Panc1 (cell line): ENCODE measurements around the gene HDDC2. TPM values are rescaled to one million over a fixed set of nuclear protein-coding genes. Genes with fewer than 3 reads are reported as not detected.

ENCODE experiments used
- ATAC-seq: fragments of 200-7000 bp; cut with Tn5 transposase; 2 replicates; pipeline ENCODE4 v1.9.1; 2020; ENCODE audit warnings: mild to moderate bottlenecking, moderate library complexity
- BruUV-seq: library from RNA; stranded (reverse); fragments of 400-500 nt; replicated peaks from 2 replicates; lab custom pipeline; 2021; lab: Mats Ljungman, UMichigan
- CTCF ChIA-PET: fragments of 300-600 bp; sonication (Branson Sonifier 250); formaldehyde crosslinking; loops from one replicate; lab custom pipeline; 2022; ENCODE audit warnings: antibody characterized with exemption; lab: Charles Lee
- POLR2A ChIA-PET: fragments of 300-600 bp; sonication (Branson Sonifier 250); formaldehyde crosslinking; loops from one replicate; lab custom pipeline; 2022; ENCODE audit warnings: antibody characterized with exemption; lab: Charles Lee
- DNase-seq: peaks from one replicate; pipeline ENCODE4 v3.0.0-alpha.2; 2010; ENCODE audit warnings: low read depth, low spot score
- H3K27ac ChIP-seq: 2 replicates; pipeline ENCODE4 v1.5.1; 2011; ENCODE audit warnings: mild to moderate bottlenecking, low read length, inconsistent platforms
- H3K27me3 ChIP-seq: fragments of 200-500 bp; sonication (Bioruptor generic); 2 replicates; pipeline ENCODE4 v1.6.0; 2014; ENCODE audit warnings: low read length, inconsistent platforms; ENCODE audit not compliant: control insufficient read depth, insufficient read depth
- H3K36me3 ChIP-seq: fragments of 200-500 bp; sonication (Bioruptor generic); 2 replicates; pipeline ENCODE4 v1.5.1; 2014; ENCODE audit warnings: inconsistent platforms, mild to moderate bottlenecking, low read length, moderate library complexity; ENCODE audit not compliant: control insufficient read depth, insufficient read depth
- H3K4me1 ChIP-seq: 2 replicates; pipeline ENCODE4 v1.5.1; 2011; ENCODE audit warnings: inconsistent platforms, mild to moderate bottlenecking, low read length, moderate library complexity; ENCODE audit not compliant: control insufficient read depth, insufficient read depth
- H3K4me3 ChIP-seq, 2 experiments: 2 replicates each; pipeline ENCODE4 v1.5.1; 2011 to 2012; ENCODE audit warnings: low read depth in 2 of 2, low read length in 2 of 2, mild to moderate bottlenecking in 2 of 2, inconsistent platforms in 1 of 2, moderate library complexity in 1 of 2
- H3K9me3 ChIP-seq: fragments of 200-500 bp; sonication (Bioruptor generic); 2 replicates; pipeline ENCODE4 v1.5.1; 2014; ENCODE audit warnings: low read depth, mild to moderate bottlenecking, inconsistent platforms, low read length, moderate library complexity; ENCODE audit not compliant: control insufficient read depth, insufficient read depth
- CTCF ChIP-seq: fragments of 450-650 bp; IDR thresholded peaks from 2 replicates; pipeline ENCODE4 v1.5.1; 2017; ENCODE audit warnings: mild to moderate bottlenecking
- POLR2AphosphoS5 ChIP-seq: IDR thresholded peaks from 2 replicates; pipeline ENCODE4 v1.6.1; 2012; ENCODE audit warnings: mild to moderate bottlenecking, low read depth, low read length, moderate library complexity
- REST ChIP-seq, 2 experiments: IDR thresholded peaks; 2 replicates each; pipeline ENCODE4 v1.6.1; 2011 to 2012; ENCODE audit warnings: low read depth in 2 of 2, control low read depth in 1 of 2, low read length in 1 of 2, mild to moderate bottlenecking in 1 of 2, moderate library complexity in 1 of 2; ENCODE audit not compliant: insufficient read depth in 1 of 2
- SIN3A ChIP-seq: IDR thresholded peaks from 2 replicates; pipeline ENCODE4 v1.6.1; 2012; ENCODE audit warnings: low read depth, mild to moderate bottlenecking, low read length, moderate library complexity, borderline replicate concordance; ENCODE audit not compliant: insufficient read depth
- TCF7L2 ChIP-seq: IDR thresholded peaks from 2 replicates; pipeline ENCODE4 v1.6.1; 2011; ENCODE audit warnings: mild to moderate bottlenecking, low read depth, low read length, inconsistent platforms
- in situ Hi-C: cut with HindIII; loops from 2 replicates; pipeline ENCODE4 v1.10.0; 2016; ENCODE audit warnings: low sequenced_read_pairs, low pct_unique_long_range_greater_than_20kb
- intact Hi-C: fragments of 100-400 bp; cut with micrococcal nuclease; formaldehyde crosslinking; loops from one replicate; pipeline ENCODE4 v1.10.0; 2022; ENCODE audit not compliant: unreplicated experiment
- total RNA-seq: library from RNA; stranded (reverse); gene quantifications from one replicate; pipeline ENCODE4 v1.2.1, GENCODE V29; 2021; ENCODE audit not compliant: unreplicated experiment

The HDDC2 gene
- total RNA-seq, 1 experiment from 2014 or later: 88.8 TPM

- no peak for ATAC-seq
- intact Hi-C loops: no loop called here
Observed at GRCh38 chr6:125237764-125238163, 64.0 kb downstream of the HDDC2 start.

GRCh38 chr6:125236536-125237327 lies 65.0 kb downstream of the HDDC2 start:
- TF ChIP-seq CTCF: no peak
- no peak for TF ChIP-seq TCF7L2
- TF ChIP-seq REST (IDR thresholded peaks at IDR 0.05; ENCODE audit: insufficient read depth in 1 of 2, low read depth in 2 of 2, low read length in 1 of 2): no peak
- TF ChIP-seq POLR2AphosphoS5: no peak
- TF ChIP-seq SIN3A: no peak
- in situ Hi-C loops (no loop called here), intact Hi-C loops (no loop called here)
- CTCF ChIA-PET: no interaction called here
- DNase-seq (no peak), ATAC-seq (no peak)
- no peak overlapping the region for H3K27ac ChIP-seq
- no peak overlapping the region for H3K4me3 ChIP-seq
- no peaks in the 10 kb centered on the region for H3K4me1 ChIP-seq
- H3K9me3 ChIP-seq: no peaks in the 10 kb centered on the region
- H3K27me3 ChIP-seq: no peaks in the 10 kb centered on the region
- no TSS peak for BruUV-seq
- POLR2A ChIA-PET: no interaction called here
- H3K36me3 ChIP-seq: no peaks in the 10 kb centered on the region

More at GRCh38 chr6:125237764-125238163, 64.0 kb downstream of the HDDC2 start:
- no peak for DNase-seq
- POLR2A ChIA-PET: no interaction called here
- H3K27ac ChIP-seq: no peak overlapping the region
- no peak overlapping the region for H3K4me3 ChIP-seq
- CTCF ChIA-PET: no interaction called here
- H3K9me3 ChIP-seq: no peaks in the 10 kb centered on the region
- H3K4me1 ChIP-seq: no peaks in the 10 kb centered on the region
- no peak for TF ChIP-seq POLR2AphosphoS5
- no peak for TF ChIP-seq CTCF
- TF ChIP-seq REST (IDR thresholded peaks at IDR 0.05; ENCODE audit: insufficient read depth in 1 of 2, low read depth in 2 of 2, low read length in 1 of 2): no peak
- TF ChIP-seq SIN3A: no peak
- no peak for TF ChIP-seq TCF7L2
- BruUV-seq: no TSS peak
- in situ Hi-C loops: no loop called here
- no peaks in the 10 kb centered on the region for H3K27me3 ChIP-seq
- H3K36me3 ChIP-seq: no peaks in the 10 kb centered on the region
